Uterus (tissue), 2 donors: Measurements from ENCODE around the gene AGBL1.

Source experiments
- POLR2A ChIP-seq, 2 donors: fragments of 450-650 bp; IDR thresholded peaks; one replicate each; pipeline ENCODE4 v1.6.1; 2016; ENCODE audit warnings: antibody characterized with exemption in 2 of 2, mild to moderate bottlenecking in 1 of 2, moderate library complexity in 1 of 2
- TF ChIP-seq, protein P1 (sequence below), 4 experiments: fragments of 200-600 bp in 2 of 4; fragments of 450-650 bp in 2 of 4; sonication (generic) in 2 of 4; IDR thresholded peaks; one replicate each; pipeline ENCODE4 v1.5.1; 2016 to 2019; ENCODE audit warnings: antibody characterized with exemption in 4 of 4, mild to moderate bottlenecking in 2 of 4, moderate library complexity in 1 of 4

DNA sequence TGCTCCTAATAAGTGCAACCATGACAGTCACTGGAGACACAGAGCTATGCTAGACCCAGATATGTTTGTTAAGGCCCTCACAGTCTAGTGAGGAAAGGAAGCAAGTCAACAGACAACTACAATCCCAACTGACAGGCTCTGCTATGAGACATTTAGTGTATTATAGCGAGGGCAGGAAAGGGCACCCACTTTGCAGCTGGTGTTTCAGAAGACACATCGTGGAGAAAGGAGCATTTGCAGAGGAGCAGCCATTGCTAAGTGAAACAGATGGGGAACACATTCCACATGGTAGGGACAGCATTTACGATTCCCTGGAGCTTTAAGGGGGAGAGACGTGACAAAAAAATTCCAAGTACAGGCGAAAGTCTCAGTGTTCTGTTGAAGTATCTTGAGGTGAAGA is 685.6 kb downstream of the AGBL1 start:
- TF ChIP-seq, protein P1, sequence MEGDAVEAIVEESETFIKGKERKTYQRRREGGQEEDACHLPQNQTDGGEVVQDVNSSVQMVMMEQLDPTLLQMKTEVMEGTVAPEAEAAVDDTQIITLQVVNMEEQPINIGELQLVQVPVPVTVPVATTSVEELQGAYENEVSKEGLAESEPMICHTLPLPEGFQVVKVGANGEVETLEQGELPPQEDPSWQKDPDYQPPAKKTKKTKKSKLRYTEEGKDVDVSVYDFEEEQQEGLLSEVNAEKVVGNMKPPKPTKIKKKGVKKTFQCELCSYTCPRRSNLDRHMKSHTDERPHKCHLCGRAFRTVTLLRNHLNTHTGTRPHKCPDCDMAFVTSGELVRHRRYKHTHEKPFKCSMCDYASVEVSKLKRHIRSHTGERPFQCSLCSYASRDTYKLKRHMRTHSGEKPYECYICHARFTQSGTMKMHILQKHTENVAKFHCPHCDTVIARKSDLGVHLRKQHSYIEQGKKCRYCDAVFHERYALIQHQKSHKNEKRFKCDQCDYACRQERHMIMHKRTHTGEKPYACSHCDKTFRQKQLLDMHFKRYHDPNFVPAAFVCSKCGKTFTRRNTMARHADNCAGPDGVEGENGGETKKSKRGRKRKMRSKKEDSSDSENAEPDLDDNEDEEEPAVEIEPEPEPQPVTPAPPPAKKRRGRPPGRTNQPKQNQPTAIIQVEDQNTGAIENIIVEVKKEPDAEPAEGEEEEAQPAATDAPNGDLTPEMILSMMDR (IDR thresholded peaks at IDR 0.05): no peak
- no peak for TF ChIP-seq POLR2A (IDR thresholded peaks at IDR 0.05)
